ENCODE measurements around the gene RFX7.
"Not testable (repeated sequence)": the region's sequence is repeated elsewhere in the genome, so short reads cannot be mapped to it uniquely, and the experiment has no call there.

- TF ChIP-seq CTCF (IDR thresholded peaks at IDR 0.05); EP300 (IDR thresholded peaks at IDR 0.05; ENCODE audit: low read depth); POLR2AphosphoS5 (IDR thresholded peaks at IDR 0.05): not testable (repeated sequence)
Measured at GRCh38 chr15:56266465-56266864, 22.8 kb upstream of the RFX7 start.

All from transverse colon (tissue), 4 donors.